Measurements from ENCODE around the gene ETS1. TPM values are rescaled to one million over a fixed set of nuclear protein-coding genes. Genes with fewer than 3 reads are reported as not detected.

The ETS1 gene
- total RNA-seq, 1 experiment from 2014 or later: 29.9 TPM

- Histone ChIP-seq H4K91ac (ENCODE audit: insufficient read length, low read depth, low read length) (no peak overlapping the region), H3K18ac (ENCODE audit: insufficient read length, low read depth, low read length) (no peak overlapping the region), H2BK20ac (ENCODE audit: low read depth, low read length, poor library complexity, severe bottlenecking) (no peak overlapping the region), H3K14ac (ENCODE audit: insufficient read depth, low read length) (no peak overlapping the region), H2BK5ac (ENCODE audit: insufficient read length, low read length) (no peak overlapping the region), H3K4me2 (ENCODE audit: insufficient read depth, insufficient read length, low read length) (peak overlapping the region; percentile 56), H2BK12ac (ENCODE audit: insufficient read length, low read depth, low read length) (no peak overlapping the region), H2BK120ac (ENCODE audit: low read depth, low read length, poor library complexity, severe bottlenecking) (no peak overlapping the region), H3K4ac (ENCODE audit: low read depth, low read length) (no peak overlapping the region), H3K79me2 (ENCODE audit: insufficient read depth, low read length) (no peaks in the 10 kb centered on the region), H3K79me1 (ENCODE audit: insufficient read depth, low read depth, low read length, poor library complexity, severe bottlenecking) (no peaks in the 10 kb centered on the region), H3K27me3 (ENCODE audit: insufficient read depth, low read length) (no peaks in the 10 kb centered on the region), H3K4me1 (ENCODE audit: insufficient read depth, low read length) (peaks cover 9% of the 10 kb centered on the region), H3K9ac (ENCODE audit: extremely low read depth, insufficient read length, low read length) (no peak overlapping the region), H3K27ac (ENCODE audit: insufficient read length, low read depth, low read length) (no peak overlapping the region), H3K23ac (ENCODE audit: insufficient read length, low read depth, low read length) (no peak overlapping the region), H2AK5ac (ENCODE audit: insufficient read length, low read length) (no peak overlapping the region), H2AFZ (ENCODE audit: low read length) (no peak overlapping the region), H4K5ac (ENCODE audit: insufficient read length, low read depth, low read length) (no peak overlapping the region), H3K23me2 (ENCODE audit: insufficient read length, low read depth, low read length, poor library complexity, severe bottlenecking) (peaks cover 5% of the 10 kb centered on the region), H4K20me1 (ENCODE audit: control insufficient read depth, insufficient read depth, insufficient read length) (no peaks in the 10 kb centered on the region), H3K9me3 (ENCODE audit: control insufficient read depth, low read depth, low read length) (no peaks in the 10 kb centered on the region), H2BK15ac (ENCODE audit: low read depth, low read length) (no peak overlapping the region), H3K56ac (ENCODE audit: insufficient read length, low read depth, low read length) (no peak overlapping the region), H4K8ac (replicated peaks; ENCODE audit: insufficient read length, low read depth, low read length) (no peak overlapping the region), H3T11ph (ENCODE audit: low read length) (no peak overlapping the region)
- Mint-ChIP-seq H3K36me3 (ENCODE audit: insufficient read depth in 1 of 3, low read depth in 3 of 3) (peaks cover 2 to 14% (median 7%) of the 10 kb centered on the region in 3 experiments; a peak in 6 of 7 replicates), H3K4me3 (peak overlapping the region; percentile 3 to 66; a peak in 4 of 5 replicates), H3K27ac (no peak overlapping the region; a peak in 1 of 7 replicates), H3K27me3 (ENCODE audit: low read depth) (peaks cover 77% of the 10 kb centered on the region), H3K4me1 (peaks cover 36 to 44% of the 10 kb centered on the region in 2 experiments), H3K9me3 (peaks cover 0 to 3% of the 10 kb centered on the region in 2 experiments; a peak in 1 of 5 replicates)
- no CpG with 5 or more reads among the region's 6 CpGs for WGBS (ENCODE audit: extremely low coverage, insufficient read length, low lambda C conversion rate)
- no peak for TF ChIP-seq CTCF (conservative IDR thresholded peaks at IDR 0.05)
- peak; percentile 66 for DNase-seq
Observed at GRCh38 chr11:128532572-128533091, 54.7 kb downstream of the ETS1 start.

All from H9 (cell line).